GM12873 (cell line): ENCODE measurements around the gene ZDHHC1.

Source experiments
- CTCF ChIP-seq: IDR thresholded peaks from 2 replicates; pipeline ENCODE4 v1.5.1; 2012; ENCODE audit warnings: low read depth, mild to moderate bottlenecking, moderate library complexity, low read length, control low read depth; ENCODE audit not compliant: insufficient read depth; ENCODE audit errors: missing control alignments

Gene ZDHHC1

GRCh38 chr16:67442581-67443255 lies 26.4 kb upstream of the ZDHHC1 start:
- no peak for TF ChIP-seq CTCF

GRCh38 chr16:67441907-67442306 lies 25.6 kb upstream of the ZDHHC1 start:
- no peak for TF ChIP-seq CTCF

- TF ChIP-seq CTCF: no peak
These were observed 25.0 kb upstream of the ZDHHC1 start for GRCh38 chr16:67441271-67441753.

GRCh38 chr16:67438824-67439393 lies 22.6 kb upstream of the ZDHHC1 start:
- no peak for TF ChIP-seq CTCF

- no peak for TF ChIP-seq CTCF
These were observed 22.0 kb upstream of the ZDHHC1 start for GRCh38 chr16:67438098-67438791.

GRCh38 chr16:67437513-67437912 lies 21.2 kb upstream of the ZDHHC1 start:
- no peak for TF ChIP-seq CTCF

GRCh38 chr16:67436640-67437193 lies 20.4 kb upstream of the ZDHHC1 start:
- no peak for TF ChIP-seq CTCF
